Gastrocnemius medialis (tissue), 4 donors: ENCODE data around the gene HEY2. TPM values are rescaled to one million over a fixed set of nuclear protein-coding genes. Genes with fewer than 3 reads are reported as not detected.
"Not testable (repeated sequence)": the region's sequence is repeated elsewhere in the genome, so short reads cannot be mapped to it uniquely, and the experiment has no call there.

Source experiments
- ATAC-seq, 2 donors: fragments of 150-250 bp; one replicate each; pipeline ENCODE4 v1.9.1; 2016
- DNase-seq, 2 donors: peaks; one replicate each; pipeline ENCODE4 v3.0.0-alpha.2; 2019
- H3K27ac ChIP-seq, 4 donors: fragments of 200-600 bp; sonication (generic); 1 replicate in 1 of 4; 2 replicates in 3 of 4; pipeline ENCODE4 v1.5.1; 2016 to 2018; ENCODE audit warnings: mild to moderate bottlenecking in 2 of 4, moderate library complexity in 1 of 4
- H3K27me3 ChIP-seq, 3 donors: fragments of 200-600 bp; sonication (generic) in 2 of 3; 1 replicate in 1 of 3; 2 replicates in 2 of 3; pipeline versions ENCODE4 v1.5.1 to v1.6.0; 2016 to 2019; ENCODE audit warnings: mild to moderate bottlenecking in 1 of 3, moderate library complexity in 1 of 3
- H3K36me3 ChIP-seq, 2 donors: fragments of 200-600 bp; sonication (generic) in 1 of 2; one replicate each; pipeline ENCODE4 v1.5.1; 2017 to 2018
- H3K4me1 ChIP-seq, 2 donors: fragments of 200-600 bp; sonication (generic) in 1 of 2; one replicate each; pipeline ENCODE4 v1.5.1; 2016 to 2017; ENCODE audit warnings: mild to moderate bottlenecking in 2 of 2
- H3K4me3 ChIP-seq, 4 donors: fragments of 200-600 bp; sonication (generic) in 3 of 4; 1 replicate in 1 of 4; 2 replicates in 3 of 4; pipeline ENCODE4 v1.5.1; 2016 to 2019; ENCODE audit warnings: mild to moderate bottlenecking in 2 of 4
- H3K9me3 ChIP-seq, 3 donors: fragments of 200-600 bp; sonication (generic) in 2 of 3; 1 replicate in 1 of 3; 2 replicates in 2 of 3; pipeline ENCODE4 v1.5.1; 2016 to 2019
- CTCF ChIP-seq, 5 experiments: fragments of 450-650 bp in 3 of 5; fragments of 200-600 bp in 2 of 5; sonication (generic) in 2 of 5; IDR thresholded peaks in 4 of 5; conservative IDR thresholded peaks in 1 of 5; 1 replicate in 4 of 5; 2 replicates in 1 of 5; pipeline ENCODE4 v1.5.1; 2016 to 2019; ENCODE audit warnings: antibody characterized with exemption in 5 of 5, mild to moderate bottlenecking in 3 of 5, moderate library complexity in 3 of 5
- POLR2A ChIP-seq, 2 donors: fragments of 450-650 bp; IDR thresholded peaks; one replicate each; pipeline ENCODE4 v1.6.1; 2017; ENCODE audit warnings: antibody characterized with exemption in 2 of 2, mild to moderate bottlenecking in 2 of 2, moderate library complexity in 2 of 2
- in situ Hi-C, 4 donors: fragments of 200-750 bp; cut with MboI; loops; one replicate each; pipeline versions ENCODE4 v1.15.0 to v1.8.0; 2017; ENCODE audit warnings: low sequenced_read_pairs in 4 of 4
- intact Hi-C: fragments of 100-400 bp; cut with DNase I; formaldehyde crosslinking; loops from one replicate; pipeline ENCODE4 v1.15.1; 2023; ENCODE audit warnings: low total_unique reads
- total RNA-seq, 4 donors: library from RNA; depleted of rRNA; stranded (reverse); fragments of >200 nt; gene quantifications; one replicate each; pipeline versions ENCODE4 v1.1.0 to v1.2.3, GENCODE V29; 2016

The HEY2 gene
- total RNA-seq, 4 donors from 2014 or later = 5.9 to 9.0 (median 7.4) TPM

GRCh38 chr6:125798734-125799508 is 49.5 kb downstream of the HEY2 start:
- in situ Hi-C loops (no loop called here), intact Hi-C loops (no loop called here)
- Histone ChIP-seq H3K27me3 (no peaks in the 10 kb centered on the region), H3K4me1 (no peaks in the 10 kb centered on the region), H3K36me3 (no peaks in the 10 kb centered on the region), H3K27ac (no peak overlapping the region), H3K9me3 (no peaks in the 10 kb centered on the region), H3K4me3 (no peak overlapping the region)
- TF ChIP-seq POLR2A (IDR thresholded peaks at IDR 0.05) = no peak
- DNase-seq (no peak), ATAC-seq (no peak)

DNA sequence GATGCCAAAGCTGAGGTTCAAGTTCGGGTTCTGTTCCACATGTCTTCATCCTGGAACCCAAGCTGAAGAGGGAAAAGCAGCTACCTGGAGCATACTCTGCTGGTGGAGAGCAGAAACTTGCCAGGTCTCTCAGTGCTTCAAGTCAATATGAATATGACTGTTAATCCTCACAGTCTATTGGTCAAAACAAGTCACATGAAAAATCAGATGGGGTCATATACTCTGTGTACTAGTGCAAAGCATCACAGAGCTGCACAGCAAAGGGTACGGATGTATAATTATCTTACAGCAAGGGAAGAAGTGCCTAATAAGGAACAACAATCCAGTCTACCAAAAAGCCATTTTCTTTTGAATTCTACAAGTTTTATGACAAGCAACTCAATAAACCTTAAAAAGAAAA is 53.0 kb downstream of the HEY2 start:
- no peak overlapping the region for H3K27ac ChIP-seq
- intact Hi-C loops = no loop called here
- ATAC-seq (no peak), DNase-seq (no peak)
- no peaks in the 10 kb centered on the region for H3K27me3 ChIP-seq
- no peak for TF ChIP-seq POLR2A (IDR thresholded peaks at IDR 0.05)
- no peak for TF ChIP-seq CTCF (IDR thresholded peaks at IDR 0.05 in 4 of 5, conservative IDR thresholded peaks at IDR 0.05 in 1 of 5)
- no peaks in the 10 kb centered on the region for H3K36me3 ChIP-seq
- H3K4me3 ChIP-seq = no peak overlapping the region
- no peaks in the 10 kb centered on the region for H3K4me1 ChIP-seq
- H3K9me3 ChIP-seq = no peaks in the 10 kb centered on the region
- in situ Hi-C loops = no loop called here

DNA sequence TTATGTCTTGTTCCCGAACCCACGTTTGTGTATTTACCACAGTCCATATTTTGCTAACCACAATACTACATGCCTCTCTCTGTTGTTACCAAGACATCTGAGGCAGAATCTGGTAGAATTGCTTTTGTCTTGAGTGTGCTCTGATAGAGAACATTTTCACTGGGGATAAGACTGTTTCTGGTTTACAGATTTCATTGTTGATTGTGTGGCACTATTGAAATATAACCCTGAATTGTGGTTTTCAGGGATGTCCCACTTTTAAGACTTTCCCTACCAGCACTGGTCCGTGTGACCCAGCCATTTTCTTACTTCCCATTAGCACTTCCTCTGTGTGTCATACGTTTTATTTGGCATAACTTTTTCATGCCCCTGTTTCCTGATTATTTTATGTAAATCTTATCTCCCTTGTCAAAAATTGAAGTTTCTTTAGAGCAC is 53.5 kb downstream of the HEY2 start:
- H3K4me3 ChIP-seq = no peak overlapping the region
- H3K9me3 ChIP-seq = no peaks in the 10 kb centered on the region
- no peaks in the 10 kb centered on the region for H3K36me3 ChIP-seq
- ATAC-seq = no peak
- H3K27me3 ChIP-seq = no peaks in the 10 kb centered on the region
- no peak overlapping the region for H3K27ac ChIP-seq
- no peaks in the 10 kb centered on the region for H3K4me1 ChIP-seq
- TF ChIP-seq CTCF (IDR thresholded peaks at IDR 0.05 in 4 of 5, conservative IDR thresholded peaks at IDR 0.05 in 1 of 5) = no peak
- TF ChIP-seq POLR2A (IDR thresholded peaks at IDR 0.05) = no peak
- no peak for DNase-seq
- in situ Hi-C loops (no loop called here), intact Hi-C loops (no loop called here)

GRCh38 chr6:125804264-125804663 is 54.8 kb downstream of the HEY2 start:
- TF ChIP-seq CTCF (IDR thresholded peaks at IDR 0.05 in 4 of 5, conservative IDR thresholded peaks at IDR 0.05 in 1 of 5) (no peak), POLR2A (IDR thresholded peaks at IDR 0.05) (no peak)
- no peaks in the 10 kb centered on the region for H3K36me3 ChIP-seq
- DNase-seq (no peak), ATAC-seq (no peak)
- no peak overlapping the region for H3K27ac ChIP-seq
- no peaks in the 10 kb centered on the region for H3K4me1 ChIP-seq
- no peak overlapping the region for H3K4me3 ChIP-seq
- H3K27me3 ChIP-seq = no peaks in the 10 kb centered on the region
- no peaks in the 10 kb centered on the region for H3K9me3 ChIP-seq
- intact Hi-C loops (no loop called here), in situ Hi-C loops (no loop called here)

DNA sequence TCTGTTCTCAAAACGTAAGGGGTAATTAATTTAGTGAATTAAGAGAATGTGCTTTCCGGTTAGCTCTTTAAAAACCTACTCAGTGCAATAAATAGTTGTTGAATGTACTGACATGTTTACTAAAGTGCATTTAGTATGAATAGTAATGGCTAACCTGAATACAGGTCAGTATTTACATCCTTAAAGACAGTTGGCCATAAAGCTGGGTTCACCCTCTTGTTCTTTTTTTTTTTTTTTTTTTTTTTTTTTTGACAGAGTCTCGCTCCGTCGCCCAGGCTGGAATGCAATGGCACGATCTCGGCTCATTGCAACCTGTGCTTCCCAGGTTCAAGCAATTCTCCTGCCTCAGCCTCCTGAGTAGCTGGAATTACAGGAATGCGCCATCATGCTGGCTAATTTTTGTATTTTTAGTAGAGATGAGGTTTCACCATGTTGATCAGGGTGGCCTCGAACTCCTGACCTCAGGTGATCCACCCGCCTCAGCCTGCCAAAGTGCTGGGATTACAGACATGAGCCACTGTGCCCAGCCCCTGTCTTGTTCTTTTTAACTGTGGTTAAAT is 55.5 kb downstream of the HEY2 start:
- H3K27ac ChIP-seq, ATAC-seq, H3K27me3 ChIP-seq, H3K4me1 ChIP-seq, intact Hi-C loops, H3K9me3 ChIP-seq, H3K4me3 ChIP-seq, in situ Hi-C loops, H3K36me3 ChIP-seq, DNase-seq: not testable (repeated sequence)
